ENCODE measurements around the gene FBXO42.
"Not testable (repeated sequence)": the region's sequence is repeated elsewhere in the genome, so short reads cannot be mapped to it uniquely, and the experiment has no call there.

Gene FBXO42

DNA sequence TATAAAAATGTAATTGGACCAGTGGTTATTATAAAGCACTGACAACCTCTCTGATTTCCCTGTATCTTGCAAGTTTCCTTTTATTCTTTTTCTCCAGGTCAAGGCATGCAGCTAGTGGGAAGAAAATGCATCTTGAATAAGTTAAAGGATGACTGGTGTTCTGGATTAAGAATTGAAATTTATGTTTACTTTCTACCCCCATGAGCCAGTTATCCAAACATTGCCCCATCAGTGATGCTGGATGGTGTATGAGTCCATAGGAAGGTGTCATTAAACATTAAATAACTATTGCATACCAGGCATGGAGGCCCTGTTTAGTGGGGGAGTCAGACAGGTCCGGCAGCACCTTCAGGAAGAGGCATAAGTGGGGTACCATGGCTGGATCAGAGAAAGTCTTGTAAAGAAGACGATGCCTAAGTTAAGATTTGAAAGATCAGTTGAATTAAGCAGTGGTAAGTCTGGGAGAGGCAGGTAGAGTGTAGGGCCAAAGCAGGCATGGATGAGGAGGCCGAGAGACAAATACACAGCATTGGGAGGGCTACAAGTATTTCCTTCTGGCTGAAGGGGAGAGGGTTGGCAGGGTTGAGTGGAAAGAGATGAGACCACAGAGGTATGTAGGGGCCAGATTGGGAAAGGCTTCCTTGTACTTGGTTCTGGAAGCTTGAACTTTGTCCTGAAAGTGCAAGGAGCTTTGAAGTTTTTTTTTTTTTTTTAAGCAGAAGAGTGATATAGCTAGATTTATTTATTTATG, 20.4 kb upstream of the FBXO42 start:
- no peak for DNase-seq (ENCODE audit: low spot score)

DNA sequence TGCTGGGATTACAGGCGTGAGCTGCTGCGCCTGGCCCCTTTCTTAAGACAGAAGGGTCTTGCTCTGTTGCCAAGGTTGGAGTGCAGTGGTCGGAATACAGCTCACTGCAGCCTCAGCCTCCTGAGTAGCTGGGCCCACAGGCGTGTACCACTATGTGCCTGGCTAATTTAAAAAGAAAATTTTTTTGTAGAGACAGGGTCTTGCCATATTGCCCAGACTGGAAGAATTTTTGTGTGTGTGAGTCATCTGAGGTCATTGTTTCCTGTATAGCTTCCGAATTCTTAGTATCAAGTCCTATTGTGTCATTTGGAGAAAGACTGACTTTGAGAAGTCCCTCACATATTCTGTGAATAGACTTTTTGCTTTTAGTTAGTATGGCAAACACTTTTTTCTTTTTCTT, 19.4 kb upstream of the FBXO42 start:
- DNase-seq (ENCODE audit: low spot score): no peak

DNA sequence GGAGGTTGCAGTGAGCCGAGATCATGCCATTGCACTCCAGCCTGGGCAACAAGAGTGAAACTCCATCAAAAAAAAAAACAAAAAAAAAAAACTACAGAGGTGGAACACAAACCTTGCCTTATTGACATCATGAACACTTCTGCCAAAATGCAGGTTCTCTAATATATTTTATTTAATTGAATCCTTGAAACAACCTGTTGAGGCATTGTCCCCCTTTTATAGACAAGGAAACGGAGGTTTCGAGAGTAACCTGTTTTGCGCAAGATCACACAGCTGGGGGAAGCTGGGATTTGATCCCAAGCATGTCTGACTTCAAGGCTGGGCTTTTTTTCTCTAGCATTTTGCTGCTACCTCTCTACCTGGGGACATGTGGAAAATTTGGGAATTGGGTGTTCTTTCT, 17.5 kb upstream of the FBXO42 start:
- no peak for DNase-seq (ENCODE audit: low spot score)

DNA sequence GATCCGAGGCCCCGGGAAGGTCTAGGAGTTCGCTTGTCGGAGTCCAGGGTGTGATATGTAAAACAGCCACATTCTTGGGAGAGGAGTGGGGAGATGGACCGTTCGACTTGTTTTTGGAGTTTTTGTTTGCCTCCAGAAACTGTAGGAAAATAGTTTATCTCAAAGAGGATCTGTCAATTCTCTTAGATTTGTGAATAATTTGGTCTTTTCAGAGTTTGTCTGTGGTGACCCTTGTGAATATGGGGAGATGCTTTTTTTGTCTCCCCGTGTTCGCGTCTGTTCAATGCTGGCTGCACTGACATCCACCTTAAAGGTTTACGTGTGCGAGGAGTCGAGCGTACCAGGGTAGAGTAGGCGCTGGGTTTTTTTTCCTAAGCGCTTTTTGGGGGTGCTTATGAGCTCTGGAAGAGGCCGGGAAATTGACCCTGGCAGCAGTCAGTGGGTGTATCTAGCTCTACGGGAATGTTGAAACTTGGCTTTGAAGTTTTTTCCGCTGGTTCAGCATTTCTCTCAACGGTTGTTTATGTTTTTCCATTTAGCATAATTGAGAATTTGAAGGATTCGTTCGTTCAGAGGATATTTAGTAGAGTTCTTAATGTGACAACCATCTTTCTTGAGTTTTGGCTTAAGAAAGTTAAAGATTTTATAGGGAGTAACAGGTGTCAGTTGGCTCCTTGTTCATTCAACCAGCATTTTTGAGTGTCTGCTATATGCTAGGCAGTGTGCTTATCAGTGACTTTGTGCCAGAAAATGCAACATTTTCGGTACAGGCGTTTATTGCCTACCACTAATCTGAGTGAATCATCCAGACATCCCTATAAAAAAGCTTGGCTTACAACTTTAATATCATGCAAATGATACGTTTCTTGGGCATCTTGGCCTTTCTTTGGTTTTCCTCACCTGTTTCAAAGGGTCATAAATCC, 15.9 kb upstream of the FBXO42 start:
- peak; percentile 61 for DNase-seq (ENCODE audit: low spot score)

DNA sequence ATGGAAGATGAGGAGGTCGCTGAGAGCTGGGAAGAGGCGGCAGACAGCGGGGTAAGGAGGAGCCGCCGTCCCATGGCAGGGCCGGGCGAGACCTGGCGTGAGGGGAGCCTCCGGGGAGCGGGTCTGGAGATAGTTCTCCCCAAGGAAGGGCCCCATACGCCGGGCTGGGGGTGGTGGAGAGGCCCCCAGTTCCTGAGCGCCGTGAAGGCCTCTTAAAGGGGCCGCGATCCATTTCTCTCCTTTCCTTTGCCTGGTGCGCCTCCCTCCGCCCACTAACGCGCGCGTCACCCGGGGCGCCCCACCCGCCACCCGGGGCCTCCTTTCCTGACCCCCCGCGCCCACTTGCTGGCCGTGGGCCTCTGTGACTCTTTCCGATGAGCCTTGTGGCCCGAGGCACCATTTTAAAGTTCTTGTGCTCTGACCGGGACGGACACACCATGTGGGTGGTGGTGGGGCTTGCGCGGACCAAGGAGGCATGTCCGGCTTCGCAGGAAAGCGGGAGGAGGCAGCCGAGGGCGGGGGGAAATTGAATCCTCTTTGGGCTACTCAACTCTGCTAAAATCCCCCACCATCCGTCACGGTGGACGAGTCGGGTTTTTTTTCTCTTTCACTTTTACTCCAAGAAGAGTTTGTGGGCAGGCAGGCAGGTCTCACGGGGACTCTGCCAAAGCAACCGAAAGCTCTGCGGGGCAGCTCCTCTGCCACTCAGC, 15.1 kb upstream of the FBXO42 start:
- DNase-seq (ENCODE audit: low spot score): peak; percentile 79

DNA sequence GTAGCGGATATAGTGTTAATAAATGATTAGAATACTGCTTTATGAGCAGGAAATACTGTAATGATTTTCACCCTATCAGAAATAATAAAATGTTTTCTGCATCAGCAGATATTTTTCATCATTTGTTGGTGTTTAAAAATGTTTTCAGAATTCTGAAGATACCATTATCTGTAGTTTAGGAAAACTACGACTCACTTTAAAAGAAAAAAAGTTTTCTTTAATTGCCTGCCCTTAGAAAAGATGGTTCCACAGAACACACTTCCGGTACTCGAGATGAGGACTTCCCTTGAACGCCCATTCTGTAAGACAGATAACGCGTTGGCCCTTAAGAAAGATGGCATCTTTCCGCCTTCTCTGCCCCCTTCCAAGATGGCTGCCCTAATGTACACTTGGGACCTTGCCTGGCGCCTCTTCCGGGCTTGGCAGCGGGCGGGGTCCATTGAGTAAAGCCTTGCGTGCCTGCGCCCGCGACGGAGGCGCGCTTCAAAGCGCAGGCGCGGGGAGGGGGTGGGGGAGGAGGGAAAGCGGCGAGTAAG, 14.5 kb upstream of the FBXO42 start, which contains the start of gene SZRD1:
Gene SZRD1, plus strand, starts transcription at position 521 of the 536 bp plus-strand sequence. CDS start 16 bp downstream, outside the sequence.
- peak; percentile 99 for DNase-seq (ENCODE audit: low spot score)

DNA sequence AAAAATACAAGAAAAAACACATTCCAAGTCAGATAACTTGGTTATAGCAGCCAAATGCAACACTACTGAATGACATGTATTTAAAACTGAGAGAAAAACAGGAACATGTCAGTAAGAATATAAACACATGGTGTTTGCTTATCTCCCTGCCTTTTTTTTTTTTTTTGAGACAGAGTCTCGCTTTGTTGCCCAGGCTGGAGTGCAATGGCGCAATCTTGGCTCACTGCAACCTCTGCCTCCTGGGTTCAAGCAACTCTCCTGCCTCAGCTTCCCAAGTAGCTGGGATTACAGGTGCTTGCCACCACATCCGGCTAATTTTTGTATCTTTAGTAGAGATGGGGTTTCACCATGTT, 12.8 kb upstream of the FBXO42 start:
- not testable (repeated sequence) for DNase-seq (ENCODE audit: low spot score)

DNA sequence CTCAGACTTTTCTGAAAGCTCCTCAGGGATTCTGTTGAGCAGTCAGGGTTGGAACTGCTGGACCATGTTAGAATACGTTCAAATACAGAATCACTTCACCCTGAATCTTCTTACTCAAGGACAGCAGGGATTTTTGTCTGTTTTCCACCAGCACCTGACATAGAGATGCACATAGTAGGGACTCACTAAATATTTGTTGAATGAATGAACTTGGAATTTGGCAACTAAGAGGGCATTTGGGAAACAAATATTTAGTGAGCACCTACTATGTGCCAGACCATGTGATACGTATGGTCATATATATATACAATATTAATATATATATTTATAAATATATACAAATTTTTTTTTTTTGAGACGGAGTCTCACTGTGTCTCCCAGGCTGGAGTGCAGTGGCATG, 4.6 kb upstream of the FBXO42 start:
- DNase-seq (ENCODE audit: low spot score): no peak

DNA sequence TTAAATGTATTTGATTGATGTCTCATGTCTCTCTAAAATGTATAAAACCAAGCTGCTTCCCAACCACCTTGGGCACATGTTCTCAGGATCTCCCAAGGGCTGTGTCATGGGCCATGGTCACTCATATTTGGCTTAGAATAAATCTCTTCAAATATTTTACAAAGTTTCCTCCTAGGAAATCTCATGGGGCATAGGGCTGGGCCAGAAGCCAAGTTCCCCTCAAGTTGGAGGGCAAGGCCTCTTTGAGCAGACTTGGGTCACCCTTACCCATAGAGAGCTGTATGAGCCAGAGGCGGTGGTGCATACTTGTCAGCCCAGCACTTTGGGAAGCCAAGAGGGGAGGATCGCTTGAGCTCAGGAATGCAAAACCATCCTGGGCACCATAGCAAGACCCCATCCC, 2.3 kb upstream of the FBXO42 start:
- DNase-seq (ENCODE audit: low spot score): no peak

DNA sequence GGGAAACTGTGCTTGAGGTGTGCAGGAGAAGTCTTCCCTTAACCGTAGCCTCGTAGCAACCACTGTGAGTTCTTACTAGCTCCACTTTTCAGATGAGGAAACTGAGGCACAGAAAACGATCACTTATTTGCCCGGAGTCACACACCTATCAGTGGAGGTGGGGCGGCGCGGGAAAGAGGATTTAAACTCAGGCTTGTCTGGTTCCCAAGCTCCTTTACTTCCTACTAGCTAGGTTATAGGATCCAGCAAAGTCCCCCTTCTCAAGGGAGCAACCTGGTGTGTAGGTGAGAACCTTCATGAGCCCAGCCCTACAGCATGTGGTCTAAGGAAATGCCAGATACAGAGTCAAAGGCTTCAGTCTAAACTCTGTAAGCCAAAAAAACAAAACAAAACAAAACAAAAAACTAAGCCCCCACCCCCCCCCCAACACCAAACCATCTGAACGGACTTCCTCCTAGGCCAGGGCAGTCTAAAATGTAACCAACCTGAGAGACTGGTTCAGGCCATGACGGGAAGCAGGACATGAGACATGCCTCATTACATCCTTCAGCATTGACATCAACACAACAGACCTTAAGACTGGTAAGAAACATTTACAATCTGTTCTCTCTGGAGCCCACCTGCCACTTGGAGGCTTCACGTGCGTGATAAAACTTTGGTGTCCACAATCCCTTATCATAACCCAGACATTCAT, 709 bp upstream of the FBXO42 start:
- no peak for DNase-seq (ENCODE audit: low spot score)

DNA sequence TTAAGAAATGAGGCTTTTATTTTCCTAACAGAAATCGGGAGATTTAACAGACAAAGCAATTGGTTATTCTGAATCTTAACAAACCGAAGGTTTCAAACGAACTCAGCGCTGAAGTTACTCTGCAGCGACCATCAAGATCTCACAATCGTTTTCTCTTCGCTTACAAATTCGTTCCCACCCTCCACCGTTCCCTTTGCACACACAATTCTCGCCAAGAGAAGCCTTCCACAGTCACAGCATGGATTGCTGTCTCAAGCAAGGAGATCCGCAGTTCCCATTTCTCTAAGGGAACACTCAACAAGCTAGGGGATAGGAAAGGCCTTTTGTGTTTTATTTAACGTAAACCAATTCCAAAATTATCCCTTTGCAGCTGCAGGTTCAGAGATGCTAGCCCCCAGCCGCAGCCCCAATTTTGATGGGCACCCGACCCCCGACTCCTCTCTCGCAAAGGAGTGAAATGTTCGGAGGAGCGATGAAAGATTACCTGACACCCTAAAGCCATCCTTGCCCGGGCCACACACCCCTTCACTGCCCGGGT, 755 bp downstream of the FBXO42 start:
- DNase-seq (ENCODE audit: low spot score): peak; percentile 36

DNA sequence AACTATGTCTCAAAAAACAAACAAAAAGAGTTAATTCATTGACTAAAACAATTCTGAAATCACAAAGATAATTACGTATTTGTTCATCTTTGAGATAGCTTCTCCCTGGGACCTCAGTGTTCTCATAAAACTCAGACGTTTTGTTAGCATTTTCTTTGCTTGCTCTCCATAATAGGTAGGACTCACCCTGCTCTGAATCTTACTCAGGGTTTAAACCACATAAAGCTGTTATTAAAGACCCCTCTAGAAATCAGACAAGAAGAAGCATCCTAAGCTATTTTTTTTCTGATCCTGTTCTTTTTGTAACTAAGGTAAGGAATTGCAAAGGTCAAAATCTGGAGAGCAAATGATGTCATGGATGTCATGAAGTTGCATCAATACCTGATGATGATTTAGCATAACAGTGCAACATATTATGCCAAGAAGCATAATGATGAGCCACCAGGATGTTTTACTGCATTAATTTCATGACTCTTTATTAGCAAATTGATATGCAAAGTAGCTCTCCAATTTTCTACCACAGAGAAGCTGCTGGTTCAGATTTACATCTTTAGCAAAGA, 2.4 kb downstream of the FBXO42 start:
- DNase-seq (ENCODE audit: low spot score): peak; percentile 19

DNA sequence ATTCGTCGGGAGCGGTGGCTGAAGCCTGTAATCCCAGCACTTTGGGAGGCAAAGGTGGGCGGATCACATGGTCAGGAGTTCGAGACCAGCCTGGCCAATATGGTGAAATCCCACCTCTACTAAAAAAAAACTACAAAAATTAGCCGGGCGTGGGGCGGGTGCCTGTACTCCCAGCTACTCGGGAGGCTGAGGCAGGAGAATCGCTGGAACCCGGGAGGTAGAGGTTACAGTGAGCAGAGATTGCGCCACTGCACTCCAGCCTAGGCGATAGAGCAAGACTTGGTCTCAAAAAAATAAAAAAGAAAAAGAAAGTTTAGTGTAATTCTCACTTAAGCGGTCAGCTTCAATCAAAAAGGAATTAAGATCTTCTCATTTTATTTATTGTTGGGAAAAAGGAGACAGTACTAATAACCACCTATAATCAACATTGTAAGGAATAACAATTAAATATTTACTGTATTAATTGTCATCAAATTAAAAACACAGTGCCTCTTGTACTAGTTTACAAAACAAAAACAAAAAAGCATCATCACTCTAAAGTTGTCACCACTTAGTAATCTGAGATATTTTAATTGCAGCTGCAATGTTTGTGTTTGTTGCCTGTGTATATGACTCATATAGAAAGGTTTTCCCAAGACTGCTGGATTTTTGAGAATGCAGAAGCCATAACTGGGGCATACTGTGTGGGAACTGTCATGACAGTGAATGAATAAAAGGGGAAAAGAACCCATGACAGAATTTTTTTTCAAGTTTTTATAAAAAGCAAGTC, 3.7 kb downstream of the FBXO42 start:
- DNase-seq (ENCODE audit: low spot score): no peak

DNA sequence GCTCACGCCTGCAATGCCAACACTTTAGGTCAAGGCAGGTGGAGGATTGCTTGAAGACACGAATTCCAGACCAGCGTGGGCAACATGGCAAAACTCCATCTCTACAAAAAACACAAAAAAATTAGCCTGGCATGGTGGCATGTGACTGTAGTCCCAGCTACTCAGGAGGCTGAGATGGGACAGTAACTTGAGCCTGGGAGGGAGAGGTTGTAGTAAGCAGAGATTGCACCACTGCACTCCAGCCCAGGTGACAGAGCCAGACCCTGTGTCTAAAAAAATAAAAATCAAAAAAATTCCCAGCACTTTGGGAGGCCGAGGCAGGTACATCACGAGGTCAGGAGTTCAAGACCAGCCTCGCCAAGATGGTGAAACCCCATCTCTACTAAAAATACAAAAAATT, 9.0 kb downstream of the FBXO42 start:
- DNase-seq (ENCODE audit: low spot score): not testable (repeated sequence)

DNA sequence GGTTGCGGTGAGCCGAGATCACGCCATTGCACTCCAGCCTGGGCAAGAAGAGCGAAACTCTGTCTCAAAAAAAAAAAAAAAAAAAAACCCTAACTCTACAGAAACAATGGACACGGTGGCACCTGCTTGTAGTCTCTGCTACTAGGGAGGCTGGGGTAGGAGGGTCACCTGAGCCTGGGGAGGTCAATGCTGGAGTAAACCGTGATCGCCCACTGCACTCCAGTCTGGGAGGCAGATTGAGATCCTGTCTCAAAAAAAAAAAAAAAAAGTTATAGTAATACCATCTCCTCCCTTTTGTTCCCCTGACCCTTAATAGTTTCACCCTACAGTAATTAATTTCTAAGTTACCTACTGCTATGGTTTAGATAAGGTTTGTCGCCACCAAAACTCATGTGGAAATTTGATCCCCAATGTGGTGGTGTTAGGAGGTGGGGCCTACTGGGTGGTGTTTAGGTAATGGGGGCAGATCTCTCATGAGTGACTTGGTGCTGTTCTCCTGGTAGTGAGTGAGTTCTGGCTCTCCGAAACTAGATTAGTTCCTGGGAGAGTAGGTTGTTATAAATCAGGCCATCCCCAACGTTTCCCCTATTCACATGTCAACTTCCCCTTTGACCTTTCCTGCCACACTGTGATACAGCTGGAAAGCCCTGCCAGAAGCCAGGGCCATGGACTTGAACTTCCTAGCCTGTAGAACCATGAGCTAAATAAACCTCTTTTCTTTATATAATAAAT, 9.8 kb downstream of the FBXO42 start:
- no peak for DNase-seq (ENCODE audit: low spot score)

DNA sequence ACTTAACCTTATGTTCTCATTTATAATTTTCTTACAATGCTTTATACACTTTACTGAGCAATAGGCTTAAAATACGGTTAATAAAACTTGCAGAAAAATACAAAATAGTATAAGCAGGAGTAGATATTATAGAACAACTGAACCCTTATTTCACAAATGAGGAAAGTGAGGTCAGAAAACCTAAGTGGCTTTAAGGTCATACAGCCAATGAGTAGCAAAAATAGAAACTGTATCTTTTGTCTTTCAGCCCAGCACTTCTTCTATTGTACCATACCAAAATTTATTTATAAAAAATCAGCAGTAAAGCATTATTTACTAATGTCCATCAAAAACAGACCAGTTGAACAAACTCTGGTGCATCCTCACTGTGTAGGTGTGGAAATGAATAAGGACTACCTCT, 11.6 kb downstream of the FBXO42 start:
- DNase-seq (ENCODE audit: low spot score): no peak

DNA sequence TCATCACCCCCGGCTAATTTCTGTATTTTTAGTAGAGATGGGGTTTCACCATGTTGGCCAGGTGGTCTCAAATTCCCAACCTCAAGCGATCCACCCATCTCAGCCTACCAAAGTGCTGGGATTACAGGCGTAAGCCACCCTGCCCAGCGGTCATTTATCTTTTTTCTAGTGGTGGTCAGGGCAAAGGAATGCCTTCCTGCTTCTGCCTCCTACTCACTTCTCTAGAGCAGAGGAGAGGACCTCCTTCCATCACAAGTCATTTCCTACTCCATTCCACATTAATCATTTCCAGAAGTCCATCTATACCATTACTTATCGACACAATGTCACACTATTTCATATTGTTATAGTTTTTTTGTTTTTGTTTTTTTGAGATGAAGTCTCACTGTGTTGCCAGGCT, 13.3 kb downstream of the FBXO42 start:
- DNase-seq (ENCODE audit: low spot score): no peak

DNA sequence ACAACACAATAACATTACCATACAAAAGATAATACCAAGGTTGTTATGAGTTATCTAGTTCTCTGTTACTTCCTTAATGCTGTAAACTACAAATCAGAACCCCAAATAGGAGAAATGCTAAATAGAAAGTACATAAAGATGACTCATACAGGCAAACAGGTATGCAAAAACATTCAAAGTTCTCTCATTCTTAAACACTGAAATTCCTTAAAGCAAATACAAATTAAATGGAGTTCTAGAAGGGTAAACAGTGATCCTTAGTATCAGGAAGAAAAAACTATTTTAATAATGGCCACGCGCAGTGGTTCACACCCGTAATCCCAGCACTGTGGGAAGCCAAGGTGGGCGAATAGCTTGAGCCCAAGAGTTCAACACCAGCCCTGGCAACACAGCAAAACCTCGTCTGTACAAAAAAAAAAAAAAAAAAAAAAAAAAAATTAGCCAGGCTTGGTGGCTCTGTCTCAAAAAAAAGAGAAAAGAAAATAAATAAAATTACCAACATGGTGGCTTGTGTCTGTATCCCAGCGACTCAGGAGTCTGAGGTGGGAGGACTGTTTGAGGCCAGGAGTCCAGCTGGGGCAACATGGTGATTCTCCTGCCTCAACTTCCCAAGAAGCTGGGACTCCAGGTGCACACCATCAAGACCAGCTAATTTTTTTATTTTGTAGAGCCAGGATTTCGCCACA, 17.5 kb downstream of the FBXO42 start:
- DNase-seq (ENCODE audit: low spot score): no peak

DNA sequence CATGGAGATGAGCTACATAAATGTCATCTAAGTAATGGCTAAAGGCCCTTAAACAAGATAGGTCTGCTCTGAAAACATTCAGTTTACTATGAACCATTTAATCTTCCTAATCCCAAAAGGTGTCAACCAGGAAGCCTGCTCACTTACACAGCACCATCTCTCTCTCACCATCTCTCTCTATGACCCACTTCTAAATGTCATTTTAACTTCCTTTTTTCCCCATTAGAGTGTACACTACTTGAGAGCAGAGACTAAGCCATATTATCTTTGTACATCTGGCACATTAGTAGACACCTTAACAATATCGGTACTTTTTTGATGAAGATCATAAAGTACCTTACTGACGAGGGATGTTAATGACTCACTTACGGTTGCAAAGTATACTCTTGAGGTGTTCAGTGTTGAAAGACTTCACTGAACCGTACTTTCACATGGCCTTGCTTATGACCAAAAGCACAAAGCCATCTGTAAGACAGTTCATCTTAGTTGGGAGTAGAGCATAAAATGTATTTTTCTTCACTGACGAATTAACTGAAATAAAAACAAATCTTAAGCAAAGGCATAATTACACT, 25.4 kb downstream of the FBXO42 start:
- DNase-seq (ENCODE audit: low spot score): no peak

All from hematopoietic multipotent progenitor cell treated with erythropoietin and hydrocortisone succinate and interleukin-3 and kit ligand, for 15 days (in vitro differentiated cells).